Right renal pelvis (tissue), 4 donors: Measurements from ENCODE around the gene GGA2. TPM values are rescaled to one million over a fixed set of nuclear protein-coding genes. Genes with fewer than 3 reads are reported as not detected.
"Not testable (repeated sequence)": the region's sequence is repeated elsewhere in the genome, so short reads cannot be mapped to it uniquely, and the experiment has no call there.

Experiments
- DNase-seq, 4 donors: peaks; one replicate each; pipeline ENCODE4 v3.0.0-alpha.2; 2013; ENCODE audit warnings: low read depth in 4 of 4, low spot score in 3 of 4, missing footprints in 1 of 4
- polyA plus RNA-seq, 4 donors: library from polyadenylated mRNA; unstranded; fragments of 120-200 nt; gene quantifications; one replicate each; pipeline ENCODE4 v1.2.1, GENCODE V29; 2013; ENCODE audit not compliant: insufficient read length in 4 of 4

The GGA2 gene
- polyA plus RNA-seq, 4 donors = 127 to 150 (median 141) TPM

GRCh38 chr16:23505180-23505665 lies 5.1 kb downstream of the GGA2 start:
- DNase-seq = no peak

GRCh38 chr16:23504453-23505179 lies 5.7 kb downstream of the GGA2 start:
- no peak for DNase-seq

- DNase-seq = no peak
These were observed 6.2 kb downstream of the GGA2 start for GRCh38 chr16:23504076-23504452.

GRCh38 chr16:23502466-23502865 lies 7.8 kb downstream of the GGA2 start:
- DNase-seq = no peak

- no peak for DNase-seq
These were observed 9.0 kb downstream of the GGA2 start for GRCh38 chr16:23501291-23501690.

GRCh38 chr16:23500862-23501225 lies 9.4 kb downstream of the GGA2 start:
- DNase-seq = no peak

GRCh38 chr16:23500212-23500861 lies 10.0 kb downstream of the GGA2 start:
- DNase-seq = no peak

- DNase-seq = no peak
These were observed 10.5 kb downstream of the GGA2 start for GRCh38 chr16:23499801-23500200.

- no peak for DNase-seq
These were observed 11.4 kb downstream of the GGA2 start for GRCh38 chr16:23498863-23499262.

GRCh38 chr16:23497543-23497868 lies 12.8 kb downstream of the GGA2 start:
- DNase-seq = no peak

- no peak for DNase-seq
These were observed 13.3 kb downstream of the GGA2 start for GRCh38 chr16:23496821-23497542.

GRCh38 chr16:23495671-23496070 lies 14.6 kb downstream of the GGA2 start:
- DNase-seq = no peak

GRCh38 chr16:23494188-23494587 lies 16.1 kb downstream of the GGA2 start:
- no peak for DNase-seq

- DNase-seq = no peak
These were observed 18.6 kb downstream of the GGA2 start for GRCh38 chr16:23491490-23492391.

GRCh38 chr16:23486480-23486879 lies 23.8 kb downstream of the GGA2 start:
- DNase-seq = no peak

GRCh38 chr16:23485841-23486240 lies 24.5 kb downstream of the GGA2 start:
- no peak for DNase-seq

- DNase-seq = no peak
These were observed 25.1 kb downstream of the GGA2 start for GRCh38 chr16:23485257-23485614.

- DNase-seq = no peak
These were observed 25.6 kb downstream of the GGA2 start for GRCh38 chr16:23484510-23485256.

GRCh38 chr16:23483492-23483891 lies 26.8 kb downstream of the GGA2 start:
- DNase-seq = not testable (repeated sequence)

- no peak for DNase-seq
These were observed 27.5 kb downstream of the GGA2 start for GRCh38 chr16:23482778-23483177.
